DMS53 (cell line): Measurements from ENCODE around the gene MAN1A2.
A peak's percentile ranks its signal among the peaks of the same experiment; 100 is the strongest.
"Not testable (repeated sequence)": the region's sequence is repeated elsewhere in the genome, so short reads cannot be mapped to it uniquely, and the experiment has no call there.

Source experiments
- DNase-seq: peaks from one replicate; lab custom pipeline; 2025; lab: John Stamatoyannopoulos, UW

MAN1A2 gene

DNA sequence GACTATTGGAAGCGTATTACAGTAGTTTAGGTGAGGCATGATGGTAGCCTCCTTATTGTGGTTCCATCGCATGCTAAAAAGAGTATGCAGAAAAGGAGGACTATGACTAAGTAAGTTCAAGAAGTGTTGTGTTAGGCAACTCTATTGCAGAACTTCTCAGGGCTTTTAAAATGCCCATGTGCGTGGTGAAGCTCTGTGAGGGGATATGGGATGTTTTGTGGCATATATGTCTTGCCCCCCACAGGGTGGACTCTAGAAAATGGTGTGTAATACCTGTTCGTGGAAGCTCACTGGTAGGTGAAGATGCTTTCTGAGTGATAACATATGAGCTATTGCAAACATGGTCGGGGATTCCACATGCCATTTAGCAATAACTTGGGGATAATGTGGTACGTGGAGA is 31.7 kb downstream of the MAN1A2 start:
- DNase-seq, result no peak

DNA sequence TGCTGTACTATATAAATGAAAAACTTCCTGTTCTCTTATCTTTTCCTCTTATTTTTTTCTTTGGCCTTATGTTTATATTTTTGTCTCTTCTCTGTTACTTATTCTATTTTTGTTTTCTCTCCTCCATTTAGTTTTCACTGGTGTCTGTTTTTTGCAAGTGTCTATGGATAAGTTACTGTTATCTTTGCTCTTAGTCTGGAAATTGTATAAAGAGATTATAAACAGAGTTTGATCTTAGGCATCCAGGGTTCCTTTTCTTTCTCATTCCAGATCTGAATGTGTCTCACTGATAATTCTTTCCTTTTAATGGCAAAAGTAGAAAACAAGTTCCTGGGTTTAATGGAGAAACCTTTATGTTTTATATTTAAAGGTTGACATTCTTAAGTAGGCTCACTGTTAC is 34.5 kb downstream of the MAN1A2 start:
- DNase-seq, result no peak

DNA sequence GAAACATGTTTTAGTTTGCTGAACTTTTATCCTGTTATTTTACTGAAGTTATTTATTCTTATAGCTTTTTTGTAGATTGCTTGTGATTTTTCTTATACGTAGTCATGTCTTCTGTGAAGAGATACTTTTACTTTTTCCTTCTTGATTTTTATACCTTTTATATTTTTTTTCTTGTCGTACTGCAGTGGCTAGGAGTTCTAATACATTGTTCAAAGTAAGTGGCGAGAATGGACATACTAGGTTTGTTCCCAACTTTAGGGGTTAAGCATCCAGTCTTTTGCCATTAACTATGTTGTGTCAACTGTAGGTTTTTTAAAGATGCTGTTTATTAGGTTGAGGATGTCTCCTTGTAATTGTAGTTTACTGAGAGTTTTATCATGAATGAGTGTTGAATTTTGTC is 36.3 kb downstream of the MAN1A2 start:
- DNase-seq, result no peak

DNA sequence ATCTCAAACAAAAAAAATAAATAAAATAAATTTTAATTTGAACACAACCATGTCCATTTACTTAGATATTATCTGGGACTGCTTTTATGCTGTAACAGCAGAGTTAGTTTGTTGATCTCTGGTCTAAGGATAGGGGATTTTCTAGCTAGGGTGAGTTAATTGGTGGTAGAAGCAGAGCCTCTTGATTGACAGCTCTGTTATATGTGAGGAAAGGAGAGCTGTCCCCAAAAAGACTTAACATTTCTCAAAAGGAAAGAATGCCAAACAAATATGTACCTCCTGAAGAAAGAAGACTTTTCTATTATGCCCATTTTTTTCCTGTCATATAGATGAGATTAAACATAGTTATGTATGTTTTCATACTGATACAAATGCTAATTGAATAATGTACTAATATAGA is 37.8 kb downstream of the MAN1A2 start:
- no peak for DNase-seq

DNA sequence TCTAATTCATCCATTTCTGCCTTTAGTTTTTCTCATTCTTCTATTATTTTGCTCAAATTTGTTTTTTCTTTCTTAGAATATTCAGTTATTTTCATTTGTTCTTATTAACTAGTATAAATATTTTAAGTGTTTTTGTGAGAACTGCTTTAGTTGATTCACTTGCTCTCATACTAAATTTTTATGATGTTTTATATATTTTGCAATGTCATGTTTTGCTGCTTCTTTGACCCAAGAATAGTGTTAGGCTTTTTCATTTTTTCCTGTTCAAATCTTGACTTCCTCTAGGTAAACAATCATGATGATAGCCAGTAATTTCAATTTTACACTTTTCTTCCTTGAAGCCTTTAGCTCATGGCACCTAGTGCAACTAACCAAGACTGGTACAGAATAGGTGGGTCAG is 45.2 kb downstream of the MAN1A2 start:
- DNase-seq, result no peak

DNA sequence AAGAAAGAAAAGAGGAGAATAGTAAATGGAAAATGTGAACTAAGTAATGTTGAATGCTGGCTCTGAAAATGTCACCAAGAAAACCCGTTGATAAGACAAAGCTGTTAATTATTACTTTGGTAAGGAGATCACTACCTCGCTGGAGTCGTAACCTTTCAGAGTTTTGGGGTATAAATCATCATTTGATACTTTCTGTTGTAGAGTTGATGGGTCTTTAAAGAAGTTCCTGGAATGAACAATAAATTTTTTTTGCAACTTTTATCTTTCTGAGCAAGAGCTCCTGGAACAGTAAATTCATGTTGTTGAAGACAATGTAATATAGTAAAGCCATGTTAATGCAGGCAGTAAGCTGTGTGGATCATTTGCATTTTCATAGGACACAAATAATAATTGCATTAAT is 46.2 kb downstream of the MAN1A2 start:
- DNase-seq, result no peak

DNA sequence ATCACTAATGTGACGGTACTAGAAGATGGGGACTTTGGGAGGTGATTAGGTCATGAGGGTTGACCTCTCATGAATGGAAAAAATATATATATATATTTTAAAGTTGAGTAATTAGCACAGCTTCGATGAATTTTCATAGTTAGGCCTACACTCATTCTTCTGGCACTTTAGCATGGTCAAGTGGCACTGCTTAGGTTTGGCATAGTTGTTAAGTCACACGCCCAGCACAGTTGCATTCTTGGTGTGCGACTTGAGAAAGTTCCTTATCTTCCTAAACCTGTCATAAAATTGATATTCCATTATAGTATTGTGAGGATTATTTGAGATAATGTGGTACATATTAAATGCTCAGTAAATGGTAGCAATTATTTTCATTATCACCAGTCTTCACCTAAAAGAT is 47.7 kb downstream of the MAN1A2 start:
- no peak for DNase-seq

DNA sequence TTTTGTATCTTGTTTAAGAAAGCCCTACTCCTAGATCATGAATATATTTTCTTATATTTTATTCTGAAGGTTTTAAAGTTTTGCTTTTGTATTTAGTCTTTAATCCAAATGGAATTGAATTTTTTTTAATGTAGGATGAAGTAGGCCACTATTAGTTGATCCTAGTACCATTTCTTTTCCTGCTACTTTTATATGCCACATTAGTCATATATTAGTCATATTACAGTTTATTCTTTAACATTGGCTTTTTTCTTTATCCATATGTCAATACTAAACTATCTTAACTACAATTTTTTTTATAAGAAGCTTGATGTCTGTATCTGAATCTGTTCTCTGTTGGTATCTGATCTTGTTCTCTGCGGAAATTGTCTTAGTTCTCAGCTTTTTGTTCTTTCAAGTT is 48.8 kb downstream of the MAN1A2 start:
- no peak for DNase-seq

DNA sequence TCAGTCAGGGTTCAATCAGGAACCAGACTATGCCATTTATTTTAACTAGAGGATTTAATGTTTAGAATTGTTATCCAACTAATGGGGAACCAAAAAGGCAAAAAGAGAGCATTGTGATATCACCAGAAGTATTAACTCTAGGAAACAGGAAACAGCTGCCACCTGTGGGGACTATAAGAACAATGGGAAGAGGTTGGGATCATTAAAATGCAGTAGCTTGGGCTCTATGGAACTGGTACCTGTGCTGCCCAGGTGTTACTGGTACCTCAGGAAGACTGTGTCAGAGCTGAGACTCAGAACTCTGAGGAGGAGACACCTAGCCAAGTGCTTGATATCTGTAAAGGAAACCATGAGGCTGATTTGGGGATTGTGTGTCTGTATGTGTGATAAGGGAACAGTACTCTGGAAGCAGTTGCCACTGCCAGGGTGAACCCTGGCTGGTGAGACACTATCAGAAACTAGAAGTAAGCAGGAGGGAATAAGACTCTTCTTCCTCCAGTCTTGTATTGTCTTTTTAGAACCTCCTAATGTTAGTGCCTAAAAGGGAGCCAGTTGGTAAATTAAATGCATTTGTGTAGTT is 49.4 kb downstream of the MAN1A2 start:
- DNase-seq, result peak; percentile 32

DNA sequence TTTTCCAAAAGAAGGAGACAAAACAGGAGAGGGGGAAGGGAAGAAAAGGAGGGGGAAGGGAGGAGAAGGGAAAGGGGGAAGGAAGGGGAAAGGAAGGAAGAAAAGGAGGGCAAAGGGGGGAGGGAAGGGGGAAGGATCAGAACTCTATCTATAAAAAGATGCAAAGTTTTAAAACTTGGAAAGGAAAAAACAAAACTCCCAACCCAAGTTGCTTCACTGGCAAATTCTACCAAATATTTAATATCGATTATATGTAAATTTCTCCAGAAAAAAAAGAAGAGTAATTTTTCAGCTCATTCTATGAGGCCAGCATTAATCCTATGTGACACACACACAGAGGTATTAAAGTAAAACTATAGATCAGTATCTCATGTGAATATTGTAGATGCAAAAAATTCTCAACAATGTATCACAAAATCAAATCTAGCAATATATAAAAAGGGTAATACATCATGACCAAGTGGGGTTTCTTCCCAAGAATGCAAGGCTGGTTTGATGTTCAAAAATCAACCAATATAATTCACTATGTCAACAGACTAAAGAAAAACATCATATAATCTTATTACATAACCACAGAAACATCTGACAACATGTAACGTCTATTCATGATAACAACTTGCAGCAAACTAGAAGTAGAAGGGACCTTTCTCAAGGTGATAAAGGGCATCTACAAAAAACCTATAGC is 57.9 kb downstream of the MAN1A2 start:
- DNase-seq, result no peak

DNA sequence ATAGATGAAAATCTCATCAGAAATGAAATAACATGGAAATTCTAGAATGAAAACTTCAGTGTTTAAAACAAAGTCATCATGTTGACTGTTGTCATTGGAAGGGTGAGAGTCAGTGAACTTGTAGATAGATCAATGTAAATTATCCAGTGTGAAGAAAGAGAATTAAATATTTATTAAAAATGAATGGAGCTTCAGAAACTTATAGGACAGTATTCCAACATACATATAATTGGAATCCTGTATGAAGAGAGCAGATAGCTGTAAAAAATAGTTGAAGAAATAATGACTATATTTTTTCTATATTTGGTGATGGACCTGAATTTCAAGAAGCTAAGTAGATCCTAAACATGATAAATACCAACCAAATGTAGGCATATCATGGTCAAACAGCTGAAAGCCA is 60.0 kb downstream of the MAN1A2 start:
- no peak for DNase-seq

DNA sequence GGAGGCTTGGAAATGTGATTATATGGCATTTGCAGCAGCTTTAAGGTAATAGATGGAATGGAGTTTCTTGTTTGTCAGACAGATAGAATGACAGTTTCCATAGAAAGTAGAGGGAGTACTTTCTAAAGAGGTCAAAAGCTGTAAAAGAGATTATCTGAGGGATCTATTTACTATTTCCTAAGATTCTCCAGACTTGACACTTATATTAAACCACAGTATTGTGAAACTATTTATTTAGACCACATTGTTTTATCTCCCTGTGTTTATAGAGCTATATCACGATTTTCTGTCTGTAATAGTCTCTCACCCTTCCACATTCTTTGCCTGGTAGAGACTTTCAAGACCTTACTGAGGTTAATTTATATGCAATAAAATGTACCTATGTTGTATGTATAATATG is 66.7 kb downstream of the MAN1A2 start:
- peak; percentile 1 for DNase-seq

DNA sequence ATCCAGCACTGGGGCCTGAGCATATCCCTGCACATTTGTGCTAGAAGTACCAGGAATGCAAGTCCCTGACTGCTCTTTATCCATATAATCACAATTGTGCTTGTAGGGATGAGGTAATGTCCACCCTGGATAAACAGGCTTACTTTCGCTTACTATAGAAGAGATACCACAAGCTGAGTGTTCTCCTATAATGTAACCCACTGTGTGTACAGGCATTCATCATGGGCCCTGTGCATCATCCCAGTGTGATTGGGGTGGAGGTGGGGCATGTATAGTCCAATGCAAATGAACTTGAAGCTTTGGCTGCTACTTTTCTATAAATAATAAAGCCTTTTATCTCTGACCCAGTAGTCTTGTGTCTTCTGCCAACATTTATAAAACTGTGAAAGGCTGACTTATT is 69.3 kb downstream of the MAN1A2 start:
- DNase-seq, result no peak

DNA sequence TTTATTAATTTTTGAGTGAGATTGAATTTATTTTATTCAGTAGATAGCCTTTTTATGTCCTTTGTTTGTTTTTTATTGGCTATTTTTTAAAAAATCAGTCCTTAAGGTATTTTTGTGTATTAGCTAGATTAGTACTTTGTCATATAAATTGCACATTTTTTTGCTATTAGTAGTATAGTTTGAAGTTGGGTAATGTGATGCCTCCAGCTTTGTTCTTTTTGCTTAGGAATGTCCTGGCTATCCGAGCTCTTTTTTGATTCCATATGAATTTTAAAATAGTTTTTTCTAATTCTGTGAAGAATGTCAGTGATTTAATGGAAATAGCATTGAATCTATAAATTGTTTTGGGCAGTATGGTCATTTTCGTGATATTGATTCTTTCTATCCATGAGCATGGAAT is 80.4 kb downstream of the MAN1A2 start:
- DNase-seq, result no peak

DNA sequence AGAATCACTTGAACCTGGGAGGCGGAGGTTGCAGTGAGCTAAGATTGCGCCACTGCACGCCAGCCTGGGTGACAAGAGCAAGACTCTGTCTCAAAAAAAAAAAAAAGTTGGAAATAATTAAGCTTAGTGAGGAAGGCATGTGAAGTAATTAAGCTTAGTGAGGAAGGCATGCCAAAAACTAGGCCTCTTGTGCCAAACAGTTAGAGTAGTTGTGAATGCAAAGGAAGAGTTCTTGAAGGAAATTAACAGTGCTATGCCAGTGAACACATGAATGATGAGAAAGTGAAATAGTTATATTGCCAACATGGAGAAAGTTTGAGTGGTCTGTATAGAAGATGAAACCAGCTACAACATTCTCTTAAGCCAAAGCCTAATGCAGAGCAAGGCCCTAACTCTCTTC is 85.0 kb downstream of the MAN1A2 start:
- DNase-seq, result no peak

DNA sequence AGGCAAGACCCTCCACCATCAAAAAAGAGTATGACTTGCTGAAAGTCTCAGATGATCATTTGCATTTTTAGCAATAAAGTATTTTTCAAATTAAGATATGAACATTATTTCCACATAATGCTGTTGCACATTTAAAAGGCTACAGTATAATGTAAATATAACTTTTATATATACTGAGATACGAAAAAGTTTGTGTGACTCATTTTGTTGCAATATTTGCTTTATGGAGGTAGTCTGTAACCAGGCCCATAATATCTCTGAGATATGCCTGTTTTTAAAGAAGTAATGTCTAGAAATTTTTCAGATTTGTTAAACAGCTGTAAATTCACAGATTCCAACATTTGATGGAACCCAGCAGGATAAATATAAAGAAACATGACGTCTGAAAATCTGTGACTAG is 86.7 kb downstream of the MAN1A2 start:
- DNase-seq, result no peak

DNA sequence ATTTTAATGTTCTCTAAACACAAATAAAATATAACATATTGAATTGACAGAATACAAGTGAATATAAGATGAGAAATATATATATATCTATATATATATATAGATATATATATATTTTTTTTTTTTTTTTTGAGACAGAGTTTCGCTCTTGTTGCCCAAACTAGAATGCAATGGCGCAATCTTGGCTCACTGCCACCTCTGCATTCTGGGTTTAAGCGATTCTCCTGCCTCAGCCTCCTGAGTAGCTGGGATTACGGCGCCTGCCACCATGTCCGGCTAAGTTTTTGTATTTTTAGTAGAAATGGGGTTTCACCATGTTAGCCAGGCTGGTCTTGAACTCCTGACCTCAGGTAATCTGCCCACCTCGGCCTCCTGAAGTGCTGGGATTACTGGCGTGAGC is 91.2 kb downstream of the MAN1A2 start:
- not testable (repeated sequence) for DNase-seq

DNA sequence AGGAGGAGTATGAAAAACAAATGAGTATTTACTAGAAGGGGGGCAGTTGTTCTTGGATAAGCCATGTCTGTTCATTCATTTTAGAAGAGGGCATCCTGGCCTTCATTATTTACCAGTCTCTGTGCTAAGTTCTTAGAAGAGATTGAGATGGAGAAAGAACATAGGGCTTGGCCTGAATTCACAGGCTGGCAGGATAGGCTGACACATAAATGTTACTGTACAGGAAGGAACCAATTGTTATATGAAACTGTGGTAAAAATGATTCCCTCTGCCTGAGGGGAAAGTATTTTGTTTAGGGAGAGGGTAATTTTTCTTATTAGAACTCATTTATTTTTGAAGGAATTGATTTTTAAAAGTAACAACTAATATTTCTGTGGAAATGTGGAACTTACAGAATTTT is 99.5 kb downstream of the MAN1A2 start:
- DNase-seq, result no peak

DNA sequence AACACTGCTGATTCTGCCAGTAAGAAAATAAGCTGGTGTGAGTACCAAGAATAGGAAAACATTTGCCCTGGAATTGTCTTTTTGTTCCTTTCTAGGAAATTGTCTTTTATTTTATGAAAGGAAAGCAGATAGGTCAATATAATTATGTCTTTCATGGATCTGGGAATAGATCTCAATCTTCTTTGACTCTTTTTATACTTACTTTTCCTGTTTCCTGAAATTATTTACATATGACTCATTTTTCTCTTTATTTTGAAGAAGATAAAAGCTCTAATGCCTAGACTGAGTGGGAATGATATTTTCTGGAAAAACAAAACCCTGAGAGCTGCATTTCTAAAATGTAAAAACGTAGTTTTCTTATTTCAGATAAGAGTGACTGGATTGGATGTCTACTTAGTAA is 100.1 kb downstream of the MAN1A2 start:
- no peak for DNase-seq

DNA sequence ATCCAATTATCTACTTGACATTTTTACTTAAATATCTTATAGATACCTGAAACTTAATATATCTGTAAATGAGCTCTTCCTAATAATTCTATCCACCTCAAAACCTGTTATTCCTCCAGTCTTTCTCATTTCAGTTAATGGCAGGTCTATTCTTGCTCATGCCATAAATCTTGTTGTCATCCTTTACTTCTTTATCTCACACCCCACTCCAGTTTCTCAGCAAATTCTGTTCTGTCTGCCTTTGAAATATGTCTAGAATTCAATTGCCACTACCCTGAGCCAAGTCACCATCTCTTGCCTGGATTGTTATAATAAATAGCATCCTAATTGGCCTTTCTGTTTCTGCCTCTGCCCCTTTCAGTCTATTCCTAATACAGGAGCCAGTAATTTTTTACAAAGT is 105.8 kb downstream of the MAN1A2 start:
- DNase-seq, result no peak

DNA sequence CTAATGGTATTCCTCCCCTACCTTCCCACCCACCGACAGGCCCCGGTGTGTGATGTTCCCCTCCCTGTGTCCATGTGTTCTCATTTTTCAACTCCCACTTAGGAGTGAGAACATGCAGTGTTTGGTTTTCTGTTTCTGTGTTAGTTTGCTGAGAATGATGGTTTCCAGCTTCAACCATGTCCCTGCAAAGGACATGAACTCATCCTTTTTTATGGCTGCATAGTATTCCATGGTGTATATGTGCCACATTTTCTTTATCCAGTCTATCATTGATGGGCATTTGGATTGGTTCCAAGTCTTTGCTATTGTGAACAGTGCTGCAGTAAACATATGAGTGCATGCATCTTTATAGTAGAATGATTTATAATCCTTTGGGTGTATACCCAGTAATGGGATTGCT is 108.2 kb downstream of the MAN1A2 start:
- DNase-seq, result not testable (repeated sequence)

DNA sequence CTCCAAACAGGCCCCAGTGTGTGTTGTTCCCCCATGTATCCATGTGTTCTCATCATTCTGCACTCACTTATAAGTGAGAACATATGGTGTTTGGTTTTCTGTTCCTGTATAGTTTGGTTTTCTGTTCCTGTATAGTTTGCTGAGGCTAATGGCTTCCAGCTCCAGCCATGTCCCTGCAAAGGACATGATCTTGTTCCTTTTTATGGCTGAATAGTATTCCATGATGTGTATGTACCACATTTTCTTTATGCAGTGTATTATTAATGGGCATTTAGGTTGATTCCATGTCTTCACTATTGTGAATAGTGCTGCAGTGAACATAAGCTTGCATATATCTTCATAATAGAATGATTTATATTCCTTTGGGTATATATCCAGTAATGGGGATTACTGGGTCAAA is 111.8 kb downstream of the MAN1A2 start:
- DNase-seq, result no peak

DNA sequence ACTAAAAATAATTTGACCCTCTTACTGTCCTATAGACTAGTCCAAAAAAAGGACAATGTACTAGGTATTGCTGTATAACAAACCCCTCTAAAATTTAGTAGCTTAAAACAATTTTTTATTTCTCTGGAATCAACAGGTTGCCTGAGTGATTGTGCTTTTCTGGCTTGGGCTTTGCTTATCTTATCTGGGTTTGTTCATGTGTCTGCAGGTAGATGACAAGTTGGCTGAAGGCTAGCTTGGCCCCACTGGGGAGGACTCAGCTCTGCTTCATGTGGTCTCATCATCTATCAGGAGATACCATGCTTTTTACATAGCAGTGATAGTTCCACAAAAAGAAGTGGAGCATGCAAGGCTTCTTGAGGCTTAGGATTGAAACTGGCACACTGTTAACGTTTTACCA is 114.2 kb downstream of the MAN1A2 start:
- no peak for DNase-seq

DNA sequence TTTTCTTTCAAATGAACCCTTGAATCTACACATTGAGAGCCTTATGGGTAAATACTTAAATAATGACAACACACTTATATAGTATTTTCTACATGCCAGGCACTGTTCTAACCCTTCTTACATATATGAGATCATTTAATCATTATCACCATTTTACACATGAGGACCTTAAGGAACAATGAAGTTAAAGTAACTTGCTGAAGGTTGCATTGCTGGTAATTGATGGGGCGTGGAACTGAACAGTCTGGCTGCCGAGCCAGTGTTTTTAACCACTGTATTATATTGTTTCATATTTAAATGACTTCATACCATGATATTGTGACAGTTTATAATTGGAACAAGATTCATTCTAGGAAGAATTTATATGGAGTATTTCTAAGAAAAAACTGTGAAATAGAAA is 126.7 kb downstream of the MAN1A2 start:
- DNase-seq, result no peak
